PC-3 (cell line): ENCODE data around the gene PWWP2B. TPM values are rescaled to one million over a fixed set of nuclear protein-coding genes. Genes with fewer than 3 reads are reported as not detected.

Experiments used
- ATAC-seq: fragments of 200-7000 bp; cut with Tn5 transposase; 2 replicates; pipeline ENCODE4 v1.9.1; 2020; ENCODE audit warnings: mild to moderate bottlenecking, moderate library complexity
- BruUV-seq: library from RNA; stranded (reverse); fragments of 400-500 nt; replicated peaks from 2 replicates; lab custom pipeline; 2021; lab: Mats Ljungman, UMichigan
- CTCF ChIA-PET: fragments of 300-600 bp; sonication (Branson Sonifier 250); formaldehyde crosslinking; loops from one replicate; lab custom pipeline; 2022; ENCODE audit warnings: antibody characterized with exemption; lab: Charles Lee
- POLR2A ChIA-PET: fragments of 300-600 bp; sonication (Branson Sonifier 250); formaldehyde crosslinking; loops from one replicate; lab custom pipeline; 2022; ENCODE audit warnings: antibody characterized with exemption; ENCODE audit not compliant: unreplicated experiment; lab: Charles Lee
- DNase-seq: peaks from one replicate; pipeline ENCODE4 v3.0.0-alpha.2; 2015
- H2AFZ ChIP-seq: fragments of 300-600 bp; sonication (generic); 2 replicates; pipeline ENCODE4 v1.6.0; 2016; ENCODE audit warnings: antibody characterized with exemption, low read length
- H3F3A ChIP-seq: fragments of 300-600 bp; sonication (generic); one replicate; pipeline ENCODE4 v1.6.0; 2017; ENCODE audit warnings: antibody characterized with exemption, low read length, control low read depth, mild to moderate bottlenecking; ENCODE audit not compliant: unreplicated experiment
- H3K27ac ChIP-seq: fragments of 300-600 bp; sonication (generic); 2 replicates; pipeline ENCODE4 v1.5.1; 2016; ENCODE audit warnings: mild to moderate bottlenecking, low read length
- H3K27me3 ChIP-seq: fragments of 300-600 bp; sonication (generic); 2 replicates; pipeline ENCODE4 v1.6.1; 2016; ENCODE audit warnings: low read length, mixed read lengths
- H3K36me3 ChIP-seq: fragments of 300-600 bp; sonication (generic); 2 replicates; pipeline ENCODE4 v1.6.1; 2016; ENCODE audit warnings: low read depth, mixed run types, low read length, mixed read lengths
- H3K4me1 ChIP-seq: fragments of 300-600 bp; sonication (generic); 2 replicates; pipeline ENCODE4 v1.5.1; 2016; ENCODE audit warnings: low read length; ENCODE audit not compliant: insufficient read depth
- H3K4me2 ChIP-seq: fragments of 300-600 bp; sonication (generic); 2 replicates; pipeline ENCODE4 v1.6.0; 2016; ENCODE audit warnings: low read length
- H3K4me3 ChIP-seq: fragments of 300-600 bp; sonication (generic); 2 replicates; pipeline ENCODE4 v1.5.1; 2016; ENCODE audit warnings: mild to moderate bottlenecking, low read length, mixed read lengths
- H3K79me2 ChIP-seq: fragments of 300-600 bp; sonication (generic); 2 replicates; pipeline ENCODE4 v1.6.1; 2017; ENCODE audit warnings: low read length, mixed read lengths
- H3K9ac ChIP-seq: fragments of 300-600 bp; sonication (generic); 2 replicates; pipeline ENCODE4 v1.6.0; 2016; ENCODE audit warnings: mild to moderate bottlenecking, low read length
- H3K9me2 ChIP-seq: fragments of 300-600 bp; sonication (generic); replicated peaks from 2 replicates; pipeline ENCODE4 v1.6.1; 2016; ENCODE audit warnings: mixed run types, low read length, mixed read lengths
- H3K9me3 ChIP-seq: fragments of 300-600 bp; sonication (generic); 2 replicates; pipeline ENCODE4 v1.6.1; 2016; ENCODE audit warnings: low read length, mixed read lengths
- H4K20me1 ChIP-seq: fragments of 300-600 bp; sonication (generic); 2 replicates; pipeline ENCODE4 v1.6.1; 2016; ENCODE audit warnings: low read length, mixed read lengths
- CTCF ChIP-seq: fragments of 300-600 bp; sonication (generic); conservative IDR thresholded peaks from 2 replicates; pipeline ENCODE4 v1.5.1; 2017; ENCODE audit warnings: antibody characterized with exemption, low read depth, mild to moderate bottlenecking, low read length
- EZH2 ChIP-seq: fragments of 300-600 bp; sonication (generic); IDR thresholded peaks from one replicate; pipeline ENCODE4 v1.6.1; 2017; ENCODE audit warnings: antibody characterized with exemption, mild to moderate bottlenecking, low read length; ENCODE audit not compliant: unreplicated experiment
- EZH2phosphoT487 ChIP-seq: fragments of 300-600 bp; sonication (generic); IDR thresholded peaks from 2 replicates; pipeline ENCODE4 v1.6.1; 2018; ENCODE audit warnings: mild to moderate bottlenecking, antibody characterized with exemption, low read length, borderline replicate concordance
- intact Hi-C: fragments of 100-400 bp; cut with micrococcal nuclease; formaldehyde crosslinking; loops from 2 replicates; pipeline ENCODE4 v1.9.0; 2023
- total RNA-seq: library from RNA; depleted of rRNA; stranded (reverse); fragments of >200 nt; gene quantifications from 2 replicates; pipeline ENCODE4 v1.2.3, GENCODE V29; 2014

PWWP2B gene
- total RNA-seq, 1 experiment from 2014 or later: 24.5 TPM

GRCh38 chr10:132454296-132455198 lies 57.5 kb downstream of the PWWP2B start:
- Histone ChIP-seq H3F3A (no peaks in the 10 kb centered on the region), H3K36me3 (no peaks in the 10 kb centered on the region), H3K4me3 (no peak overlapping the region), H3K27ac (no peak overlapping the region), H3K27me3 (no peaks in the 10 kb centered on the region), H3K9ac (no peak overlapping the region), H3K4me2 (no peak overlapping the region), H3K9me3 (no peaks in the 10 kb centered on the region), H3K9me2 (no peaks in the 10 kb centered on the region), H2AFZ (no peak overlapping the region), H3K4me1 (peaks cover 15% of the 10 kb centered on the region), H3K79me2 (no peaks in the 10 kb centered on the region), H4K20me1 (no peaks in the 10 kb centered on the region)
- TF ChIP-seq EZH2phosphoT487: no peak
- no peak for TF ChIP-seq CTCF
- no peak for TF ChIP-seq EZH2
- DNase-seq: no peak
- intact Hi-C loops: loop anchor here (5.0 kb wide), 2 partner anchors 83 to 232 kb away; partner anchors contain the start of gene INPP5A
- BruUV-seq: no TSS peak
- ChIA-PET CTCF (no interaction called here), POLR2A (no interaction called here)
- no peak for ATAC-seq

- TF ChIP-seq CTCF (no peak), EZH2phosphoT487 (no peak), EZH2 (no peak)
- Histone ChIP-seq H3K27ac (no peak overlapping the region), H3K79me2 (no peaks in the 10 kb centered on the region), H3K36me3 (no peaks in the 10 kb centered on the region), H3K4me2 (no peak overlapping the region), H4K20me1 (no peaks in the 10 kb centered on the region), H3K27me3 (no peaks in the 10 kb centered on the region), H3K9me2 (no peaks in the 10 kb centered on the region), H2AFZ (no peak overlapping the region), H3F3A (no peaks in the 10 kb centered on the region), H3K9me3 (no peaks in the 10 kb centered on the region), H3K4me3 (no peak overlapping the region), H3K9ac (no peak overlapping the region), H3K4me1 (peaks cover 12% of the 10 kb centered on the region; the same call in 1 of the 2 replicates)
- DNase-seq: no peak
- no peak for ATAC-seq
- no TSS peak for BruUV-seq
- intact Hi-C loops: loop anchor here (5.0 kb wide), 1 partner anchor 82 kb away; the partner anchor contains the start of gene INPP5A
- POLR2A ChIA-PET: no interaction called here
- CTCF ChIA-PET: no interaction called here
Measured at GRCh38 chr10:132455441-132455971, 58.5 kb downstream of the PWWP2B start.
